ENCODE measurements around the gene RPL37A.

Gene RPL37A

GRCh38 chr2:216536734-216537210 lies 38.1 kb downstream of the RPL37A start:
- Histone ChIP-seq H3K27me3 (ENCODE audit: insufficient read depth, poor library complexity, severe bottlenecking) (no peaks in the 10 kb centered on the region), H3K27ac (replicated peaks) (no peak overlapping the region), H3K4me3 (replicated peaks; ENCODE audit: insufficient read depth, low read length) (no peak overlapping the region)
- DNase-seq (ENCODE audit: low read depth in 1 of 2, low spot score in 1 of 2): no peak
- TF ChIP-seq REST (IDR thresholded peaks at IDR 0.05; ENCODE audit: insufficient replicate concordance, low read depth): no peak
- no peak for TF ChIP-seq SPI1 (IDR thresholded peaks at IDR 0.05; ENCODE audit: borderline replicate concordance, low read depth)
- no peak for TF ChIP-seq GABPA (IDR thresholded peaks at IDR 0.05; ENCODE audit: low read depth)
- no peak for TF ChIP-seq POLR2AphosphoS5 (IDR thresholded peaks at IDR 0.05; ENCODE audit: low read depth)
- no peak for TF ChIP-seq CTCF (IDR thresholded peaks at IDR 0.05; ENCODE audit: insufficient read depth, low read length)

GRCh38 chr2:216537366-216537765 lies 38.7 kb downstream of the RPL37A start:
- DNase-seq (ENCODE audit: low read depth in 1 of 2, low spot score in 1 of 2): no peak
- TF ChIP-seq CTCF (IDR thresholded peaks at IDR 0.05; ENCODE audit: insufficient read depth, low read length): no peak
- no peak for TF ChIP-seq SPI1 (IDR thresholded peaks at IDR 0.05; ENCODE audit: borderline replicate concordance, low read depth)
- no peak for TF ChIP-seq REST (IDR thresholded peaks at IDR 0.05; ENCODE audit: insufficient replicate concordance, low read depth)
- TF ChIP-seq GABPA (IDR thresholded peaks at IDR 0.05; ENCODE audit: low read depth): no peak
- no peak for TF ChIP-seq POLR2AphosphoS5 (IDR thresholded peaks at IDR 0.05; ENCODE audit: low read depth)
- Histone ChIP-seq H3K27me3 (ENCODE audit: insufficient read depth, poor library complexity, severe bottlenecking) (no peaks in the 10 kb centered on the region), H3K4me3 (replicated peaks; ENCODE audit: insufficient read depth, low read length) (no peak overlapping the region), H3K27ac (replicated peaks) (no peak overlapping the region)

- Histone ChIP-seq H3K4me3 (replicated peaks; ENCODE audit: insufficient read depth, low read length) (no peak overlapping the region), H3K27ac (replicated peaks) (no peak overlapping the region), H3K27me3 (ENCODE audit: insufficient read depth, poor library complexity, severe bottlenecking) (no peaks in the 10 kb centered on the region)
- no peak for TF ChIP-seq POLR2AphosphoS5 (IDR thresholded peaks at IDR 0.05; ENCODE audit: low read depth)
- no peak for TF ChIP-seq SPI1 (IDR thresholded peaks at IDR 0.05; ENCODE audit: borderline replicate concordance, low read depth)
- no peak for DNase-seq (ENCODE audit: low read depth in 1 of 2, low spot score in 1 of 2)
Measured at GRCh38 chr2:216538538-216538937, 39.9 kb downstream of the RPL37A start.

DNA sequence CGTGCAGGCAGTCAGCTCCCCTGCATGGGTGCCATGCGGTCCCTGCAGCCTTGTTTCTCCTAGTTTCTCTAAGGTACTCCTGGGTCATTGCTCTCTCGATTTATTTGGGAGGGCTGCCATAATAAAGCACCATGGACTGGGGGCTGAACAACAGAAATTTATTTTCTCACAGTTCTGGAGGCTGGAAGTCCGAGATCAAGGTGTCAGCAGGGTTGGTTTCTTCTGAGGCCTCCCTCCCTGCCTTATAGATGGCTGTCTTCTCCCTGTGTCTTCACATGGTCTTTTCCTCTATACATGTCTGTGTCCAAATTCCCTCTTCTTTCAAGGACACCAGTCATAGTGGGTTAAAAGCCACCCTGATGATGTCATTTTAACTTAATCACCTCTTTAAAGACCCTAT lies 40.5 kb downstream of the RPL37A start:
- DNase-seq (ENCODE audit: low read depth in 1 of 2, low spot score in 1 of 2): no peak
- Histone ChIP-seq H3K27me3 (ENCODE audit: insufficient read depth, poor library complexity, severe bottlenecking) (no peaks in the 10 kb centered on the region), H3K27ac (replicated peaks) (no peak overlapping the region), H3K4me3 (replicated peaks; ENCODE audit: insufficient read depth, low read length) (no peak overlapping the region)
- TF ChIP-seq REST (IDR thresholded peaks at IDR 0.05; ENCODE audit: insufficient replicate concordance, low read depth) (no peak), SPI1 (IDR thresholded peaks at IDR 0.05; ENCODE audit: borderline replicate concordance, low read depth) (no peak), POLR2AphosphoS5 (IDR thresholded peaks at IDR 0.05; ENCODE audit: low read depth) (no peak), GABPA (IDR thresholded peaks at IDR 0.05; ENCODE audit: low read depth) (no peak), CTCF (IDR thresholded peaks at IDR 0.05; ENCODE audit: insufficient read depth, low read length) (no peak)
